Mesendoderm (in vitro differentiated cells): ENCODE measurements around the gene PCDH18.
"Not testable (repeated sequence)": the region's sequence is repeated elsewhere in the genome, so short reads cannot be mapped to it uniquely, and the experiment has no call there.

Source experiments
- DNase-seq: peaks from one replicate; pipeline ENCODE4 v3.0.0; 2013
- H2AK5ac ChIP-seq: 2 replicates; pipeline ENCODE4 v1.6.1; 2013; ENCODE audit warnings: low read length, inconsistent platforms
- H2BK120ac ChIP-seq: 2 replicates; pipeline ENCODE4 v1.6.1; 2013; ENCODE audit warnings: low read depth, mild to moderate bottlenecking, low read length, moderate library complexity, mixed read lengths
- H2BK15ac ChIP-seq: replicated peaks from 2 replicates; pipeline ENCODE4 v1.6.1; 2013; ENCODE audit warnings: low read depth, mild to moderate bottlenecking, moderate library complexity
- H2BK5ac ChIP-seq: 2 replicates; pipeline ENCODE4 v1.6.1; 2013; ENCODE audit warnings: low read length, inconsistent platforms
- H3K18ac ChIP-seq: 2 replicates; pipeline ENCODE4 v1.6.1; 2013; ENCODE audit warnings: mild to moderate bottlenecking, low read length, mixed read lengths
- H3K23ac ChIP-seq: one replicate; pipeline ENCODE4 v1.6.1; 2013; ENCODE audit warnings: low read length
- H3K27ac ChIP-seq: 2 replicates; pipeline ENCODE4 v1.5.1; 2013; ENCODE audit warnings: low read depth, mild to moderate bottlenecking, inconsistent platforms, low read length, moderate library complexity
- H3K27me3 ChIP-seq: 2 replicates; pipeline ENCODE4 v1.6.1; 2013; ENCODE audit warnings: low read length, control low read depth, mild to moderate bottlenecking, inconsistent platforms; ENCODE audit not compliant: insufficient read depth, poor library complexity
- H3K36me3 ChIP-seq: 2 replicates; pipeline ENCODE4 v1.6.1; 2013; ENCODE audit warnings: low read length, inconsistent platforms; ENCODE audit not compliant: control insufficient read depth, insufficient read depth
- H3K4ac ChIP-seq: one replicate; pipeline ENCODE4 v1.6.1; 2013; ENCODE audit warnings: low read depth, mild to moderate bottlenecking, low read length, moderate library complexity
- H3K4me1 ChIP-seq: 2 replicates; pipeline ENCODE4 v1.6.1; 2013; ENCODE audit warnings: low read depth, low read length, inconsistent platforms; ENCODE audit not compliant: control insufficient read depth
- H3K4me2 ChIP-seq: 2 replicates; pipeline ENCODE4 v1.6.1; 2013; ENCODE audit warnings: low read length
- H3K4me3 ChIP-seq: 2 replicates; pipeline ENCODE4 v1.5.1; 2013; ENCODE audit warnings: mild to moderate bottlenecking, low read length
- H3K56ac ChIP-seq: one replicate; pipeline ENCODE4 v1.6.1; 2013; ENCODE audit warnings: low read length
- H3K79me1 ChIP-seq: 2 replicates; pipeline ENCODE4 v1.6.1; 2013; ENCODE audit warnings: low read length, inconsistent platforms
- H3K79me2 ChIP-seq: 2 replicates; pipeline ENCODE4 v1.6.1; 2013; ENCODE audit warnings: mild to moderate bottlenecking, low read length; ENCODE audit not compliant: control insufficient read depth, insufficient read depth
- H3K9ac ChIP-seq: 2 replicates; pipeline ENCODE4 v1.6.1; 2013; ENCODE audit warnings: low read length, inconsistent platforms
- H4K5ac ChIP-seq: one replicate; pipeline ENCODE4 v1.6.1; 2013; ENCODE audit warnings: low read length
- H4K8ac ChIP-seq: one replicate; pipeline ENCODE4 v1.6.1; 2013; ENCODE audit warnings: low read depth, mild to moderate bottlenecking, control low read depth, low read length, moderate library complexity
- WGBS: extraction: QIAGEN DNeasy Blood & Tissue Kit; methylation state at CpG from one replicate; pipeline ENCODE4 v1.1.7; 2013; ENCODE audit warnings: low lambda C conversion rate, missing lambda C conversion rate; ENCODE audit not compliant: insufficient coverage; ENCODE audit errors: extremely low coverage; 5-methylcytosine and 5-hydroxymethylcytosine counted together

PCDH18 gene

DNA sequence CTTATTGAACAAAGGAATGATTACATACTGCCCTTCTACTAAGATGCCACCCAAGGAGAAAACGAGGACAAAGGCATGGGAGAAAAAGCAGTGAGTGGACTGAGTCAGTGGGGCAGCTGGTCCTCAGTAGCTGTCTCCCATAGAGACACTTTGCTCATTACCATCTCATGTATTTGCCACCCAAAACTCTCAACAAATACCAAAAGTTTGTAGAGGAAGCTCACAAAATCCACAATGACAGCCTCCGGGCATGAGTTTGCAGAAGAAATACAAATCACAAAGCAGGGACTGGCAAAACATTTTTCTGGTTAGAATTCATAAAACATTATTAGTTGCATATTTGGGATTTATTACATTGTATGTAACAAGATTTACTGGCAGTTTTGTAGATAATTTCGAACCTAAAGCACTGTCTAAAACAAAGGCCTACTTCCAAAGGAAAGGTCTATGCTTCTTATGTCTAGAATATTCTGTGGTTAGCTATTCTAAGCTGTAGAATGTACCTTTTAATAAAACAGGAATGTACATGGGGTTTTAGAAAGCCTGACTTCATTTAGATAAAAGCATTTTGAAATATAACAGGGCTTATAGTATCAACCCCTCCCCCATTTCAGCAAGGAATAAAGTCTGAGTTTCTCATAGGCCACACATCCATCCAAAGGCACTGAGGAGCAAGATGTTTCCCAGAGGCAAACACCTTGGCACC is 17.7 kb downstream of the PCDH18 start:
- no peak overlapping the region for H3K9ac ChIP-seq
- H3K4me1 ChIP-seq: no peaks in the 10 kb centered on the region
- H3K36me3 ChIP-seq: no peaks in the 10 kb centered on the region
- WGBS: no CpG with 5 or more reads among the region's 3 CpGs
- no peak overlapping the region for H3K18ac ChIP-seq
- no peak overlapping the region for H2BK15ac ChIP-seq
- H2BK5ac ChIP-seq: no peak overlapping the region
- H3K56ac ChIP-seq: no peak overlapping the region
- no peak overlapping the region for H4K5ac ChIP-seq
- no peak overlapping the region for H2BK120ac ChIP-seq
- no peaks in the 10 kb centered on the region for H3K79me2 ChIP-seq
- H4K8ac ChIP-seq: no peak overlapping the region
- H3K4ac ChIP-seq: no peak overlapping the region
- H3K4me2 ChIP-seq: no peak overlapping the region
- no peak overlapping the region for H3K4me3 ChIP-seq
- no peaks in the 10 kb centered on the region for H3K79me1 ChIP-seq
- DNase-seq: no peak
- no peak overlapping the region for H2AK5ac ChIP-seq
- H3K27me3 ChIP-seq: no peaks in the 10 kb centered on the region
- no peak overlapping the region for H3K27ac ChIP-seq
- no peak overlapping the region for H3K23ac ChIP-seq

DNA sequence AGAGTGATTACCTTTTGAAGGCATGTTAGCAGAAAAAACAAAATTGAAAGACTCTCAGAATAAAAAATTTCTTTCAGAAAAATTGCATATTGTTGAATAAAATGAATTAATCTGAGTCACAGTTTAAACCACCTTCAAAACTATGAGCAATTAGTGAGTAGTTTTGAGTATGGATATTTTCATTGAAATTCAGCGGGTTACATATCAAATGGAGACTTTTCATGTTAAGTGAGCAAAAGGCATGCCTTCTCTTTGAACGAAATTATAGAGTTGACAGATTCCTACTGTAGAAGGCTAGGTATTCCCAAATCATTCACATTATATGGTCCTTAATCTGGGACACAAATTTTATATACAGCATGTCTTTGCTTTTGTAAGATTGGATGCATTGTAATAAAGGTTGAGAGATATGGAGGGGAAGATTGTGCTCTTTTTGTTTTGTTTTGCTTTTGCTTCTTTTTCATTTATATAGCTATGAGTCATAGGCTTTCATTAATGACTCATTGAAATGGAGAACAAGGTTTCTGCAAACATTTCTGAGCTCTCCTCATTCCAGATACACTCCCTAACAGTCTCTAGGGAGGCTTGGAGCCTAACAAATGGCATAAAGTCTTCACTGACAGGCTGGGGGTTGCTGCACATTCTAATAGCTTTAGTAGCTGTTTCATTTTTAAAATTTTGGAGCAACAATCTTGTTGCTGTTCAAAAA is 21.6 kb downstream of the PCDH18 start:
- Histone ChIP-seq H3K27ac (no peak overlapping the region), H3K36me3 (no peaks in the 10 kb centered on the region), H4K8ac (no peak overlapping the region), H3K56ac (no peak overlapping the region), H3K23ac (no peak overlapping the region), H3K18ac (no peak overlapping the region), H2BK120ac (no peak overlapping the region), H3K9ac (no peak overlapping the region), H3K4ac (no peak overlapping the region), H2BK15ac (no peak overlapping the region), H2BK5ac (no peak overlapping the region), H3K4me1 (no peaks in the 10 kb centered on the region), H2AK5ac (no peak overlapping the region), H4K5ac (no peak overlapping the region), H3K4me2 (no peak overlapping the region), H3K79me1 (no peaks in the 10 kb centered on the region), H3K79me2 (no peaks in the 10 kb centered on the region), H3K4me3 (no peak overlapping the region), H3K27me3 (no peaks in the 10 kb centered on the region)
- peak; percentile 49 for DNase-seq
- WGBS: no CpG with 5 or more reads among the region's 2 CpGs

DNA sequence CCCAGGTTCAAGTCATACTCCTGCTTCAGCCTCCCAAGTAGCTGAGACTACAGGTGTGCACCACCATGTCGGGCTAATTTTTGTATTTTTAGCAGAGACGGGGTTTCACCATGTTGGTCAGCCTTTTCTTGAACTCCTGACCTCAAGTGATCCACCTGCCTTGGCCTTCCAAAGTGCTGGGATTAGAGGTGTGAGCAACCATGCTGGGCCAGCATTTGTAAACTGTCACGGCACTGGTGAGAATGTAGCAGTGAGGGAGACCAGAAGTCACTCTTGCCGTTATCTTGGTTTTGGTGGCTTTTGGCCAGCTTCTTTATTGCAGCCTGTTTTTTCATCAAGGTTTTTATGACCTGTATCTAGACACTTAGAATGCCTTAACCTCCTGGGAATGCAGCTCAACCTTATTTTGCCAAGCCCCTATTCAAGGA is 22.4 kb downstream of the PCDH18 start:
- DNase-seq: peak; percentile 46
- Histone ChIP-seq H3K18ac (no peak overlapping the region), H3K79me2 (no peaks in the 10 kb centered on the region), H2BK15ac (no peak overlapping the region), H2AK5ac (no peak overlapping the region), H4K8ac (no peak overlapping the region), H4K5ac (no peak overlapping the region), H3K23ac (no peak overlapping the region), H3K56ac (no peak overlapping the region), H3K9ac (no peak overlapping the region), H3K4ac (no peak overlapping the region), H3K4me2 (no peak overlapping the region), H3K27me3 (no peaks in the 10 kb centered on the region), H2BK120ac (no peak overlapping the region), H3K4me1 (no peaks in the 10 kb centered on the region), H3K79me1 (no peaks in the 10 kb centered on the region), H3K4me3 (no peak overlapping the region), H3K36me3 (no peaks in the 10 kb centered on the region), H3K27ac (no peak overlapping the region), H2BK5ac (no peak overlapping the region)
- no CpG with 5 or more reads among the region's 4 CpGs for WGBS

DNA sequence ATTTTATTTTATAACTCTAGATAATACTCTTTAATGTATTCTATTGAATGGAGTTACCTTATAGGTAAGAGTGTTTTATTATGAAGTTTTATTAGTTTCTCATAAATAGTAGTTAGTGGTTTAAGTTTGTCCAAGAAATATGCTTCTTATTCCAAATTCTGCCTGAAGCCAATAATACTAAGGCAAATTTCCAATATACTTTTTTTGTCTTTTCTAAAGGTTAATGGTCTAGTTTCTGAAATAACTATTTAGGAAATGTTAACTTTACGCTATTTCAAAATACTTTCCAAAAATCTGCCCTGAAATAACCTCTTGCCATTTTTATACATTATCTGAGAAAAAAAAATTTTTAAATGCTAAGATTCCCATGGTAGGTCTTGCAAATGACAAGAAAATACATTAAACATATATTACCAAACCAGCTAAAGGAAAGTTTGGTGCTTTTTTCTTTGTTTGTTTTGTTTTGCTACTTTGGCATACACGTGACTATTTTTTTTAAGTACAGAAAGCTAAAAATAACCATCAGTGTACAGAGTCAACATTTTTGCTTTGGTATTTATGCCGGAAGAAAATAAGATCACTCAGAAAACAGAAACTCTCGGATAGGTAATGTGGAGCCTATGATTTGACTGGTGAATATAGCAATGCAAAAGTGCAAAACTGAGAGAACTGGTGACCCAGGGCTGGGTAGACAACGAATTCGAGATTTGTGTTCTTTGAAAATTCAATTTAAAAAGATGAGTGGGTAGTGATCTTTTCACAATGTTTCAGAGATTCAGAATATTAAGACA is 29.8 kb downstream of the PCDH18 start:
- Histone ChIP-seq H3K27me3 (no peaks in the 10 kb centered on the region), H3K27ac (no peak overlapping the region), H2AK5ac (no peak overlapping the region), H3K36me3 (no peaks in the 10 kb centered on the region), H2BK5ac (no peak overlapping the region), H3K56ac (no peak overlapping the region), H3K9ac (no peak overlapping the region), H3K23ac (no peak overlapping the region), H2BK15ac (no peak overlapping the region), H2BK120ac (no peak overlapping the region), H3K4me3 (no peak overlapping the region), H3K79me1 (no peaks in the 10 kb centered on the region), H3K79me2 (no peaks in the 10 kb centered on the region), H3K18ac (no peak overlapping the region), H4K5ac (no peak overlapping the region), H3K4ac (no peak overlapping the region), H3K4me2 (no peak overlapping the region), H3K4me1 (no peaks in the 10 kb centered on the region), H4K8ac (no peak overlapping the region)
- no peak for DNase-seq
- no CpG with 5 or more reads among the region's 6 CpGs for WGBS

DNA sequence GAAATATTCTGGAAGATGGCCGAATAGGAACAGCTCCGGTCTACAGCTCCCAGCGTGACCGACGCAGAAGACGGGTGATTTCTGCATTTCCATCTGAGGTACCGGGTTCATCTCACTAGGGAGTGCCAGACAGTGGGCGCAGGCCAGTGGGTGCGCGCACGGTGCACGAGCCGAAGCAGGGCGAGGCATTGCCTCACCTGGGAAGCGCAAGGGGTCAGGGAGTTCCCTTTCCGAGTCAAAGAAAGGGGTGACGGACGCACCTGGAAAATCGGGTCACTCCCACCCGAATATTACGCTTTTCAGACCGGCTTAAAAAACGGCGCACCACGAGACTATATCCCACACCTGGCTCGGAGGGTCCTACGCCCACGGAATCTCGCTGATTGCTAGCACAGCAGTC is 36.0 kb downstream of the PCDH18 start:
- H3K18ac ChIP-seq, H3K56ac ChIP-seq, H3K27me3 ChIP-seq, H3K79me1 ChIP-seq, DNase-seq, H2BK120ac ChIP-seq, H2BK15ac ChIP-seq, H4K5ac ChIP-seq, H3K4me3 ChIP-seq, H3K79me2 ChIP-seq, H2BK5ac ChIP-seq, H2AK5ac ChIP-seq, H3K9ac ChIP-seq, H3K4me1 ChIP-seq, H4K8ac ChIP-seq, H3K4me2 ChIP-seq, H3K36me3 ChIP-seq, H3K27ac ChIP-seq, H3K4ac ChIP-seq, H3K23ac ChIP-seq: not testable (repeated sequence)
- WGBS: no CpG with 5 or more reads among the region's 29 CpGs
